GM23338 (cell line): ENCODE results near the gene TAF4. TPM values are rescaled to one million over a fixed set of nuclear protein-coding genes. Genes with fewer than 3 reads are reported as not detected.

ENCODE experiments used
- ATAC-seq: fragments of 200-7000 bp; cut with Tn5 transposase; 3 replicates; pipeline ENCODE4 v1.9.1; 2020
- DNase-seq: peaks from one replicate; pipeline ENCODE4 v3.0.0-alpha.2; 2015; ENCODE audit warnings: low spot score
- H2AFZ ChIP-seq: fragments of 200-600 bp; sonication (generic); 2 replicates; pipeline ENCODE4 v1.8.0; 2016; ENCODE audit warnings: antibody characterized with exemption, mild to moderate bottlenecking, moderate library complexity
- H3F3A ChIP-seq: fragments of 200-600 bp; sonication (generic); replicated peaks from 2 replicates; pipeline ENCODE4 v1.8.0; 2017; ENCODE audit warnings: antibody characterized with exemption, mixed run types, low read depth
- H3K27ac ChIP-seq: fragments of 200-600 bp; sonication (generic); 2 replicates; pipeline ENCODE4 v1.6.1; 2016; ENCODE audit warnings: low read depth
- H3K27me3 ChIP-seq: fragments of 200-600 bp; sonication (generic); 2 replicates; pipeline ENCODE4 v1.8.0; 2016; ENCODE audit warnings: mild to moderate bottlenecking, mixed run types, moderate library complexity; ENCODE audit not compliant: insufficient read depth
- H3K36me3 ChIP-seq: fragments of 200-600 bp; sonication (generic); 2 replicates; pipeline ENCODE4 v1.8.0; 2016; ENCODE audit warnings: mild to moderate bottlenecking; ENCODE audit not compliant: insufficient read depth
- H3K4me1 ChIP-seq: fragments of 200-600 bp; sonication (generic); 2 replicates; pipeline ENCODE4 v1.8.0; 2016; ENCODE audit warnings: mild to moderate bottlenecking, moderate library complexity; ENCODE audit not compliant: insufficient read depth
- H3K4me2 ChIP-seq: fragments of 200-600 bp; sonication (generic); 2 replicates; pipeline ENCODE4 v1.7.1; 2017; ENCODE audit warnings: mixed run types
- H3K4me3 ChIP-seq: fragments of 200-600 bp; sonication (generic); 2 replicates; pipeline ENCODE4 v1.6.1; 2016; ENCODE audit warnings: mixed run types
- H3K79me2 ChIP-seq: fragments of 200-600 bp; sonication (generic); replicated peaks from 2 replicates; pipeline ENCODE4 v1.8.0; 2017; ENCODE audit warnings: mild to moderate bottlenecking; ENCODE audit not compliant: insufficient read depth
- H3K9me2 ChIP-seq: fragments of 200-600 bp; sonication (generic); 2 replicates; pipeline ENCODE4 v1.8.0; 2017; ENCODE audit not compliant: insufficient read depth
- H4K20me1 ChIP-seq: fragments of 200-600 bp; sonication (generic); replicated peaks from 2 replicates; pipeline ENCODE4 v1.8.0; 2017; ENCODE audit warnings: mild to moderate bottlenecking; ENCODE audit not compliant: insufficient read depth
- H3K27ac Mint-ChIP-seq: 2 replicates; pipeline ENCODE4 v1.8.0; 2020; ENCODE audit warnings: inconsistent platforms, mild to moderate bottlenecking, moderate library complexity, mixed read lengths
- H3K27me3 Mint-ChIP-seq: 3 replicates; pipeline ENCODE4 v1.8.0; 2022; ENCODE audit warnings: low read depth, mild to moderate bottlenecking, moderate library complexity, mixed read lengths, inconsistent platforms; ENCODE audit not compliant: insufficient read depth, poor library complexity
- H3K36me3 Mint-ChIP-seq: 3 replicates; pipeline ENCODE4 v1.8.0; 2021; ENCODE audit warnings: low read depth, mild to moderate bottlenecking, inconsistent platforms, moderate library complexity, mixed read lengths
- H3K4me1 Mint-ChIP-seq: 3 replicates; pipeline ENCODE4 v1.8.0; 2020; ENCODE audit warnings: mild to moderate bottlenecking, inconsistent platforms, mixed read lengths
- H3K4me3 Mint-ChIP-seq: 3 replicates; pipeline ENCODE4 v1.8.0; 2021; ENCODE audit warnings: moderate library complexity, mild to moderate bottlenecking, inconsistent platforms, mixed read lengths
- H3K9me3 Mint-ChIP-seq: 3 replicates; pipeline ENCODE4 v1.8.0; 2020; ENCODE audit warnings: moderate library complexity, mild to moderate bottlenecking, inconsistent platforms, mixed read lengths
- CREB1 ChIP-seq: fragments of 250-450 bp; sonication (Bioruptor Pico); IDR thresholded peaks from 2 replicates; pipeline ENCODE4 v1.5.0; 2020; ENCODE audit warnings: low read depth, mild to moderate bottlenecking, moderate library complexity
- EZH2 ChIP-seq: fragments of 200-600 bp; sonication (generic); IDR thresholded peaks from one replicate; pipeline ENCODE4 v1.8.0; 2017; ENCODE audit warnings: antibody characterized with exemption, mild to moderate bottlenecking, low read depth; ENCODE audit not compliant: unreplicated experiment
- EZH2phosphoT487 ChIP-seq: fragments of 200-600 bp; sonication (generic); IDR thresholded peaks from one replicate; pipeline ENCODE4 v1.8.1; 2018; ENCODE audit warnings: antibody characterized with exemption; ENCODE audit not compliant: unreplicated experiment
- JUNB ChIP-seq: IDR thresholded peaks from one replicate; pipeline ENCODE4 v1.6.1; 2016; ENCODE audit warnings: antibody characterized with exemption; ENCODE audit not compliant: unreplicated experiment
- NANOG ChIP-seq: IDR thresholded peaks from 2 replicates; pipeline ENCODE4 v1.6.1; 2016; ENCODE audit warnings: antibody characterized with exemption, borderline replicate concordance
- POLR2AphosphoS5 ChIP-seq: IDR thresholded peaks from 2 replicates; pipeline ENCODE4 v1.6.1; 2016; ENCODE audit warnings: antibody characterized with exemption, low read depth
- STAT1 ChIP-seq: IDR thresholded peaks from one replicate; pipeline ENCODE4 v1.6.1; 2016; ENCODE audit warnings: antibody characterized with exemption; ENCODE audit not compliant: unreplicated experiment
- ZNF114 ChIP-seq: fragments of 250-450 bp; sonication (Bioruptor Pico); IDR thresholded peaks from 2 replicates; pipeline ENCODE4 v1.5.0; 2020; ENCODE audit warnings: mild to moderate bottlenecking, moderate library complexity
- ZNF331 ChIP-seq: fragments of 250-450 bp; sonication (Bioruptor Pico); IDR thresholded peaks from 2 replicates; pipeline ENCODE4 v1.5.0; 2020; ENCODE audit warnings: low read depth, mild to moderate bottlenecking, moderate library complexity
- polyA plus RNA-seq: library from polyadenylated mRNA; unstranded; fragments of >200 nt; fragmentation: Nextera tagmentation; extraction: Ambion mirVana; gene quantifications from 2 replicates; pipeline ENCODE4 v1.2.1, GENCODE V29; 2016
- total RNA-seq: library from RNA; depleted of rRNA; stranded (reverse); fragments of >200 nt; shearing (Covaris generic); gene quantifications from 2 replicates; pipeline ENCODE4 v1.2.3, GENCODE V29; 2014
- TF ChIP-seq, protein P1 (sequence below): IDR thresholded peaks from one replicate; pipeline ENCODE4 v1.6.1; 2018; ENCODE audit warnings: antibody characterized with exemption; ENCODE audit not compliant: unreplicated experiment
- TF ChIP-seq, protein P2 (sequence below): fragments of 250-450 bp; sonication (Bioruptor Pico); IDR thresholded peaks from 2 replicates; pipeline ENCODE4 v1.5.0; 2020; ENCODE audit warnings: mild to moderate bottlenecking, moderate library complexity
- TF ChIP-seq, protein P3 (sequence below): IDR thresholded peaks from 2 replicates; pipeline ENCODE4 v1.6.1; 2016; ENCODE audit warnings: antibody characterized with exemption
- TF ChIP-seq, protein P4 (sequence below), 2 experiments: fragments of 200-600 bp in 1 of 2; sonication (generic) in 1 of 2; conservative IDR thresholded peaks; 2 replicates each; pipeline versions ENCODE4 v1.5.1 to v1.6.1; 2016 to 2017; ENCODE audit warnings: antibody characterized with exemption in 2 of 2, low read depth in 2 of 2, mild to moderate bottlenecking in 2 of 2, moderate library complexity in 1 of 2

TAF4 gene
- total and polyA plus RNA-seq, 2 experiments from 2014 or later: 7.2 to 60.0 TPM

DNA sequence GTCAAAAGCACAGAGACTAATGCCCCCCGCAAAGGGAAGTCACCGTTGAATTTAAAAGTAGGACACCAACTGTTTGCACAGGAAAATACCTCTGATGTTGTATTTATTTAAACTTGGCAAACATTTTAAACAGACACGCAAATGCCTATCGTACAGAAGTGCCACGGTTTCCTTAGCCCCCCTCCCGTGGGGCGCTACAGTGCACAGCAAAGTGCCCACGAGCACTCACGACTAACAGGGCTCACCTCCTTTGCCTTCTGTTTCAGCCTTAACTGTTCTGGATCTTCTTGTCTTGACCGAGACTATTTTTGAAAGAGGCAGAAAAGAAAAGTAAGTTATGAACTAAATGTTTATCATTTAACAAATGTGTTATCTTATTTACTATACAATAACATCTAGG lies 67.8 kb downstream of the TAF4 start (continued):
- TF ChIP-seq, protein P1, sequence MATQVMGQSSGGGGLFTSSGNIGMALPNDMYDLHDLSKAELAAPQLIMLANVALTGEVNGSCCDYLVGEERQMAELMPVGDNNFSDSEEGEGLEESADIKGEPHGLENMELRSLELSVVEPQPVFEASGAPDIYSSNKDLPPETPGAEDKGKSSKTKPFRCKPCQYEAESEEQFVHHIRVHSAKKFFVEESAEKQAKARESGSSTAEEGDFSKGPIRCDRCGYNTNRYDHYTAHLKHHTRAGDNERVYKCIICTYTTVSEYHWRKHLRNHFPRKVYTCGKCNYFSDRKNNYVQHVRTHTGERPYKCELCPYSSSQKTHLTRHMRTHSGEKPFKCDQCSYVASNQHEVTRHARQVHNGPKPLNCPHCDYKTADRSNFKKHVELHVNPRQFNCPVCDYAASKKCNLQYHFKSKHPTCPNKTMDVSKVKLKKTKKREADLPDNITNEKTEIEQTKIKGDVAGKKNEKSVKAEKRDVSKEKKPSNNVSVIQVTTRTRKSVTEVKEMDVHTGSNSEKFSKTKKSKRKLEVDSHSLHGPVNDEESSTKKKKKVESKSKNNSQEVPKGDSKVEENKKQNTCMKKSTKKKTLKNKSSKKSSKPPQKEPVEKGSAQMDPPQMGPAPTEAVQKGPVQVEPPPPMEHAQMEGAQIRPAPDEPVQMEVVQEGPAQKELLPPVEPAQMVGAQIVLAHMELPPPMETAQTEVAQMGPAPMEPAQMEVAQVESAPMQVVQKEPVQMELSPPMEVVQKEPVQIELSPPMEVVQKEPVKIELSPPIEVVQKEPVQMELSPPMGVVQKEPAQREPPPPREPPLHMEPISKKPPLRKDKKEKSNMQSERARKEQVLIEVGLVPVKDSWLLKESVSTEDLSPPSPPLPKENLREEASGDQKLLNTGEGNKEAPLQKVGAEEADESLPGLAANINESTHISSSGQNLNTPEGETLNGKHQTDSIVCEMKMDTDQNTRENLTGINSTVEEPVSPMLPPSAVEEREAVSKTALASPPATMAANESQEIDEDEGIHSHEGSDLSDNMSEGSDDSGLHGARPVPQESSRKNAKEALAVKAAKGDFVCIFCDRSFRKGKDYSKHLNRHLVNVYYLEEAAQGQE: no peak
- no peak for TF ChIP-seq ZNF331

DNA sequence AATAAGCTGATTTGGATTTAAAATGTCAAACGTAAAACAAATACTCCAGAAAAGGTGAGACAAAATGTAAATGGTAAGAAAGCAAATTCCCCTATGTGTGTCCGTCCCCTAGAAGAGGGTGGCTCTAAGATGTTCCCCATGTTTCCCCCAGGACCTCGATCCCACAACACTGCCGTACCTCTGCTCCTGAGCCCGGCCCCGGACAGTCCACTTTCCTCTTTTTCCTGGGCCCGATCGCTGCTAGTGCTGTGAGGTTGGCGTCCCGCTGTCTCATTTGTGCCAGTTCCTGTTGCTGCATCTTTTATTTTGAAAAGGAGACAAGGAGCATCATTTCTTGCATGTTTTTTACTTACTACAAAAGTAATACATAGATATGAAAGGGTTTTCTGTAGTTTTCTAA lies 68.3 kb downstream of the TAF4 start:
- Histone ChIP-seq H3K27me3 (no peaks in the 10 kb centered on the region), H3K9me2 (no peaks in the 10 kb centered on the region), H3F3A (no peaks in the 10 kb centered on the region), H3K4me3 (no peak overlapping the region), H3K4me1 (no peaks in the 10 kb centered on the region), H3K27ac (no peak overlapping the region), H3K4me2 (no peak overlapping the region), H4K20me1 (peaks cover 11% of the 10 kb centered on the region), H3K79me2 (no peaks in the 10 kb centered on the region; the same call in 1 of the 2 replicates), H3K36me3 (peaks cover 34% of the 10 kb centered on the region), H2AFZ (no peak overlapping the region)
- Mint-ChIP-seq H3K36me3 (peaks cover 90% of the 10 kb centered on the region), H3K4me3 (no peak overlapping the region), H3K9me3 (no peaks in the 10 kb centered on the region; the same call in 2 of the 3 replicates), H3K27ac (no peak overlapping the region), H3K4me1 (no peaks in the 10 kb centered on the region), H3K27me3 (peaks cover 2% of the 10 kb centered on the region)
- ATAC-seq (no peak), DNase-seq (no peak)
- TF ChIP-seq NANOG (no peak), JUNB (no peak), EZH2 (no peak), POLR2AphosphoS5 (no peak), STAT1 (no peak), CREB1 (CRISPR knock-in tag) (no peak), ZNF114 (CRISPR knock-in tag) (no peak), EZH2phosphoT487 (no peak)
- TF ChIP-seq, protein P2, sequence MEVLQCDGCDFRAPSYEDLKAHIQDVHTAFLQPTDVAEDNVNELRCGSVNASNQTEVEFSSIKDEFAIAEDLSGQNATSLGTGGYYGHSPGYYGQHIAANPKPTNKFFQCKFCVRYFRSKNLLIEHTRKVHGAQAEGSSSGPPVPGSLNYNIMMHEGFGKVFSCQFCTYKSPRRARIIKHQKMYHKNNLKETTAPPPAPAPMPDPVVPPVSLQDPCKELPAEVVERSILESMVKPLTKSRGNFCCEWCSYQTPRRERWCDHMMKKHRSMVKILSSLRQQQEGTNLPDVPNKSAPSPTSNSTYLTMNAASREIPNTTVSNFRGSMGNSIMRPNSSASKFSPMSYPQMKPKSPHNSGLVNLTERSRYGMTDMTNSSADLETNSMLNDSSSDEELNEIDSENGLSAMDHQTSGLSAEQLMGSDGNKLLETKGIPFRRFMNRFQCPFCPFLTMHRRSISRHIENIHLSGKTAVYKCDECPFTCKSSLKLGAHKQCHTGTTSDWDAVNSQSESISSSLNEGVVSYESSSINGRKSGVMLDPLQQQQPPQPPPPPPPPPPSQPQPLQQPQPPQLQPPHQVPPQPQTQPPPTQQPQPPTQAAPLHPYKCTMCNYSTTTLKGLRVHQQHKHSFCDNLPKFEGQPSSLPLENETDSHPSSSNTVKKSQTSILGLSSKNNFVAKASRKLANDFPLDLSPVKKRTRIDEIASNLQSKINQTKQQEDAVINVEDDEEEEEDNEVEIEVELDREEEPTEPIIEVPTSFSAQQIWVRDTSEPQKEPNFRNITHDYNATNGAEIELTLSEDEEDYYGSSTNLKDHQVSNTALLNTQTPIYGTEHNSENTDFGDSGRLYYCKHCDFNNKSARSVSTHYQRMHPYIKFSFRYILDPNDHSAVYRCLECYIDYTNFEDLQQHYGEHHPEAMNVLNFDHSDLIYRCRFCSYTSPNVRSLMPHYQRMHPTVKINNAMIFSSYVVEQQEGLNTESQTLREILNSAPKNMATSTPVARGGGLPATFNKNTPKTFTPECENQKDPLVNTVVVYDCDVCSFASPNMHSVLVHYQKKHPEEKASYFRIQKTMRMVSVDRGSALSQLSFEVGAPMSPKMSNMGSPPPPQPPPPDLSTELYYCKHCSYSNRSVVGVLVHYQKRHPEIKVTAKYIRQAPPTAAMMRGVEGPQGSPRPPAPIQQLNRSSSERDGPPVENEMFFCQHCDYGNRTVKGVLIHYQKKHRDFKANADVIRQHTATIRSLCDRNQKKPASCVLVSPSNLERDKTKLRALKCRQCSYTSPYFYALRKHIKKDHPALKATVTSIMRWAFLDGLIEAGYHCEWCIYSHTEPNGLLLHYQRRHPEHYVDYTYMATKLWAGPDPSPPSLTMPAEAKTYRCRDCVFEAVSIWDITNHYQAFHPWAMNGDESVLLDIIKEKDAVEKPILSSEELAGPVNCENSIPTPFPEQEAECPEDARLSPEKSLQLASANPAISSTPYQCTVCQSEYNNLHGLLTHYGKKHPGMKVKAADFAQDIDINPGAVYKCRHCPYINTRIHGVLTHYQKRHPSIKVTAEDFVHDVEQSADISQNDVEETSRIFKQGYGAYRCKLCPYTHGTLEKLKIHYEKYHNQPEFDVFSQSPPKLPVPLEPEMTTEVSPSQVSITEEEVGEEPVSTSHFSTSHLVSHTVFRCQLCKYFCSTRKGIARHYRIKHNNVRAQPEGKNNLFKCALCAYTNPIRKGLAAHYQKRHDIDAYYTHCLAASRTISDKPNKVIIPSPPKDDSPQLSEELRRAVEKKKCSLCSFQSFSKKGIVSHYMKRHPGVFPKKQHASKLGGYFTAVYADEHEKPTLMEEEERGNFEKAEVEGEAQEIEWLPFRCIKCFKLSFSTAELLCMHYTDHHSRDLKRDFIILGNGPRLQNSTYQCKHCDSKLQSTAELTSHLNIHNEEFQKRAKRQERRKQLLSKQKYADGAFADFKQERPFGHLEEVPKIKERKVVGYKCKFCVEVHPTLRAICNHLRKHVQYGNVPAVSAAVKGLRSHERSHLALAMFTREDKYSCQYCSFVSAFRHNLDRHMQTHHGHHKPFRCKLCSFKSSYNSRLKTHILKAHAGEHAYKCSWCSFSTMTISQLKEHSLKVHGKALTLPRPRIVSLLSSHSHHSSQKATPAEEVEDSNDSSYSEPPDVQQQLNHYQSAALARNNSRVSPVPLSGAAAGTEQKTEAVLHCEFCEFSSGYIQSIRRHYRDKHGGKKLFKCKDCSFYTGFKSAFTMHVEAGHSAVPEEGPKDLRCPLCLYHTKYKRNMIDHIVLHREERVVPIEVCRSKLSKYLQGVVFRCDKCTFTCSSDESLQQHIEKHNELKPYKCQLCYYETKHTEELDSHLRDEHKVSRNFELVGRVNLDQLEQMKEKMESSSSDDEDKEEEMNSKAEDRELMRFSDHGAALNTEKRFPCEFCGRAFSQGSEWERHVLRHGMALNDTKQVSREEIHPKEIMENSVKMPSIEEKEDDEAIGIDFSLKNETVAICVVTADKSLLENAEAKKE (CRISPR knock-in tag): no peak
- TF ChIP-seq, protein P3, sequence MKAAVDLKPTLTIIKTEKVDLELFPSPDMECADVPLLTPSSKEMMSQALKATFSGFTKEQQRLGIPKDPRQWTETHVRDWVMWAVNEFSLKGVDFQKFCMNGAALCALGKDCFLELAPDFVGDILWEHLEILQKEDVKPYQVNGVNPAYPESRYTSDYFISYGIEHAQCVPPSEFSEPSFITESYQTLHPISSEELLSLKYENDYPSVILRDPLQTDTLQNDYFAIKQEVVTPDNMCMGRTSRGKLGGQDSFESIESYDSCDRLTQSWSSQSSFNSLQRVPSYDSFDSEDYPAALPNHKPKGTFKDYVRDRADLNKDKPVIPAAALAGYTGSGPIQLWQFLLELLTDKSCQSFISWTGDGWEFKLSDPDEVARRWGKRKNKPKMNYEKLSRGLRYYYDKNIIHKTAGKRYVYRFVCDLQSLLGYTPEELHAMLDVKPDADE: no peak
- TF ChIP-seq, protein P4, sequence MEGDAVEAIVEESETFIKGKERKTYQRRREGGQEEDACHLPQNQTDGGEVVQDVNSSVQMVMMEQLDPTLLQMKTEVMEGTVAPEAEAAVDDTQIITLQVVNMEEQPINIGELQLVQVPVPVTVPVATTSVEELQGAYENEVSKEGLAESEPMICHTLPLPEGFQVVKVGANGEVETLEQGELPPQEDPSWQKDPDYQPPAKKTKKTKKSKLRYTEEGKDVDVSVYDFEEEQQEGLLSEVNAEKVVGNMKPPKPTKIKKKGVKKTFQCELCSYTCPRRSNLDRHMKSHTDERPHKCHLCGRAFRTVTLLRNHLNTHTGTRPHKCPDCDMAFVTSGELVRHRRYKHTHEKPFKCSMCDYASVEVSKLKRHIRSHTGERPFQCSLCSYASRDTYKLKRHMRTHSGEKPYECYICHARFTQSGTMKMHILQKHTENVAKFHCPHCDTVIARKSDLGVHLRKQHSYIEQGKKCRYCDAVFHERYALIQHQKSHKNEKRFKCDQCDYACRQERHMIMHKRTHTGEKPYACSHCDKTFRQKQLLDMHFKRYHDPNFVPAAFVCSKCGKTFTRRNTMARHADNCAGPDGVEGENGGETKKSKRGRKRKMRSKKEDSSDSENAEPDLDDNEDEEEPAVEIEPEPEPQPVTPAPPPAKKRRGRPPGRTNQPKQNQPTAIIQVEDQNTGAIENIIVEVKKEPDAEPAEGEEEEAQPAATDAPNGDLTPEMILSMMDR (conservative IDR thresholded peaks at IDR 0.05; ENCODE audit: low read depth in 2 of 2): no peak
